ENCODE measurements around the gene AIM2.

The AIM2 gene

GRCh38 chr1:159015440-159015909 lies 61.1 kb downstream of the AIM2 start:
- peak in 15 of 51 donors; percentile 2 to 39 (median 16) for DNase-seq

- no peak for DNase-seq
Measured at GRCh38 chr1:159014851-159015250, 61.7 kb downstream of the AIM2 start.

DNA sequence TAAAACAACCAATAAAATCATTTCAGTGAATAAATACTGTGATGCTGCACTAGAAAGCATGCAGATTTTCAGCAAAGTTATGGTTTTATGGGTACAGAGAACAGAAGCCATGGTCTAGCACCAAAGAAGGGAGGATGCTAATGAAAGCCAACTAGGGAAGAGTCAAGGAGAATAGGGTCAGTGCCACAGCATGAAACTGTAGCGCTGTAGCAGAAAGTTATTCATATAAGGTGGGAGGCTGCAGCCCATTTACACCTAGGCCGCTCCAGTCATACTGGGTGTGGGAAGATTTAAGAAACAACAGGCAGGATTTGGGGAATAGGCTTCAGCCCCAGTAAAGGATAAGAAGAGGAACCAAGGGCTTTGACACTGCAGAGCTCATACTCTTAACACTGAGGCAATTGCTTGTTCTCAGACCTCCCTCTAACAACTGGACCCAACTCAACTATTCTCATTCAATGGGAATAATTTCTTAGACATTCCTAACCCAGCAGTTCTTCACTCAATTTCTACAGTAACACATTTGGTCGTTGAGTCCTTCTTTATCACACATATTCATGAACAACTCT lies 62.5 kb downstream of the AIM2 start:
- no peak for DNase-seq

GRCh38 chr1:159012495-159012894 lies 64.1 kb downstream of the AIM2 start:
- no peak for DNase-seq

Data from hypothalamus (tissue), 51 donors.